Spinal cord (tissue), 10 donors: ENCODE data around the gene AUNIP. TPM values are rescaled to one million over a fixed set of nuclear protein-coding genes. Genes with fewer than 3 reads are reported as not detected.

Experiments
- DNase-seq, 6 donors: peaks; one replicate each; pipeline versions ENCODE4 v3.0.0 to v3.0.0-alpha.2; 2013 to 2015; ENCODE audit warnings: low spot score in 6 of 6, low read depth in 4 of 6
- H3K27ac ChIP-seq: one replicate; pipeline ENCODE4 v1.5.1; 2013; ENCODE audit warnings: low read depth, low read length, control low read depth
- H3K27me3 ChIP-seq: one replicate; pipeline ENCODE4 v1.6.1; 2013; ENCODE audit warnings: low read length; ENCODE audit not compliant: control insufficient read depth, insufficient read depth
- H3K36me3 ChIP-seq: one replicate; pipeline ENCODE4 v1.6.1; 2013; ENCODE audit warnings: low read length; ENCODE audit not compliant: control insufficient read depth, insufficient read depth
- H3K4me1 ChIP-seq: one replicate; pipeline ENCODE4 v1.6.1; 2013; ENCODE audit warnings: low read length; ENCODE audit not compliant: control insufficient read depth, insufficient read depth
- H3K4me3 ChIP-seq: one replicate; pipeline ENCODE4 v1.5.1; 2013; ENCODE audit warnings: low read depth, low read length, control low read depth
- H3K9me3 ChIP-seq: one replicate; pipeline ENCODE4 v1.6.1; 2013; ENCODE audit warnings: low read length; ENCODE audit not compliant: control insufficient read depth, insufficient read depth
- WGBS: methylation state at CpG from one replicate; pipeline ENCODE4 v1.1.5; 2013; ENCODE audit warnings: missing lambda C conversion rate; ENCODE audit not compliant: insufficient coverage; 5-methylcytosine and 5-hydroxymethylcytosine counted together
- polyA plus RNA-seq, 2 donors: library from polyadenylated mRNA; unstranded; fragments of 120-200 nt; gene quantifications; one replicate each; pipeline ENCODE4 v1.2.1, GENCODE V29; 2013; ENCODE audit not compliant: insufficient read length in 2 of 2
- total RNA-seq, 2 donors: library from RNA; depleted of rRNA in 1 of 2; stranded (reverse); fragments of 120-200 nt in 1 of 2; fragments of >200 nt in 1 of 2; gene quantifications; one replicate each; pipeline versions ENCODE4 v1.2.3 to v1.2.4, GENCODE V29; 2013 to 2014
- donor health status: healthy.

The AUNIP gene
- total and polyA plus RNA-seq, 4 donors = 1.8 to 3.9 (median 2.2) TPM

DNA sequence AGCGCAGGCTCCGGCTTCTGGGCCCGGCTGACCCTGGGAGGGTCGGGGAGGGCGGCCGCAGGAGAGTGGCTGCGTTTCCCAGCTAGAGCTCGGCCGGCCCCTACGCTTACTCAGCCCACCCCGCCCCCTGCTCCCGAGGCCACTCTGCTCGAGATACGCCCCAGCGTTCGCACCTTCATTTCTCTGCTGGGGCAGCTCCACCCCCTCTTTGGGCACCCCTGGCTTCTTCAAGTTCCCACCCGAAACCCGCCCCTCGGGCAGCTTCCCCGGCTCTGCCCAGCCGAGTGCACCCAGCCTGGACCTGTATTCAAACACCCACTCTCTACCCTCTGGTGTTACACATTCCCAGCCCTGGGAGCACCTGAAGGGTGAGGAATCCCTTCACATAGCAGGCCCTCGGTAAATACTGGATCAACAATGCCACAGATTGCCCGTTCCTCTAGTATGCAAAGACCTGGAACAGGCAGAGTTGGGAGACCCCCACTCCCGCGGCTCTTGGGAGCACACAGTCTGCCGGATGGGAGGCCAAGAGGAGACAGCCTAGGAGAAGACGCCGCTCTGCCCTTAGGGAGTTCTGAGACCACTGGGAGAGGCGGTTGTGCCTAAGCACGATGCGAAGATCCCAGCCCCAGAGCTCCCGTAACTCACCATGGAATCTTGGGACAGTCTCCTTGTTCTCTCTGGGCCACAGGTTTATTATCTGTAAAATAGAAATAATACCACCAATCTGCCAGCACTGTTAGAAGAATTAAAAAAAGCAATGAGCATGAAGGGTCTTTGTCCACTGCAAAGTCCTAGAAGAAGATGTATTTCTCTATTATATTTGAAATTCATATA is 16.8 kb upstream of the AUNIP start:
- H3K27ac ChIP-seq = peak overlapping the region; percentile 82
- WGBS = 9% methylated on average over 29 of the region's 32 CpGs

DNA sequence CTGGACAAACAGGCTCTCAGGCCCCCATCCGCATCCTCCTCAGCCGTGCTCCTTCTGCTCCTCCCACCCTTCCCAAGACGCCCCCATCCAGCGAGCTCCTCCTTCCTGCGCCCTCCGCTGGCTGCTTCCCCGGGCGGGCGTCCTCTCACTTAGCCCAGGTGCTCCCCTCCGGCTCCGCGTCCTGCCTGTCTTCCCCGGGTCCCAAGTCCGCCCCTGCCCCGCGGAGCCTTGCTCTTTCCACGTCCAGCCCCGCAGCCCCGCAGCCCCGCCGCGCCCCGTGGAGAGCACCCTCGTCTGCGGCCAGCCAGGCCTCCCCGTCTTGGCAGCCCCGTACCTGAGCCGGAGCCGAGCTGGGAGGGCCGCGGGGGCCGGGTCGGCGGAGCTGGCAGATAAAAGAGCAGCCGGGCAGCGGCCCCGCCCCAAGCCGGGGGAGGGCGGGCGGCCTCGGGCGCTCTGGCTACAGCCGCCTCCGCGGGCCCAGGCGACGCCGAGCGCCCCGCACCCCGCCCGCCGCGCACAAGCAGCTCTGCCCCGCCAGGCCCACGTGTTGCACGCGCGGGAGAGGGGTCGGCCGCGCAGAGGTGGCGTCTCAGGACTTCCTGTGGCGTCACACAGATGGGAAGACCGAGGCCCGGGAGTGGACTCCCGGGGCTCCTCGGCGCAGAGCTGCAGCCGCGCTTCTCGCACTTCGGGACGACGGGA is 16.0 kb upstream of the AUNIP start, which contains the start of gene PAQR7:
Gene PAQR7 (minus strand): TSS at position 555 of the 702 bp plus-strand sequence. CDS start 11,869 bp downstream, outside the sequence.
- H3K27me3 ChIP-seq = no peaks in the 10 kb centered on the region
- H3K4me1 ChIP-seq = peaks cover 44% of the 10 kb centered on the region
- H3K27ac ChIP-seq = peak within 1 kb of the TSS; percentile 82
- under 1% methylated on average over 75 of the region's 75 CpGs for WGBS
- no peaks in the 10 kb centered on the region for H3K9me3 ChIP-seq
- DNase-seq = peak; percentile 47 to 92 (median 62)
- H3K4me3 ChIP-seq = peak within 1 kb of the TSS; percentile 63
- peaks cover 11% of the 10 kb centered on the region for H3K36me3 ChIP-seq

More for the DNA sequence above, 16.8 kb upstream of the AUNIP start:
- H3K4me1 ChIP-seq = peaks cover 44% of the 10 kb centered on the region
- H3K9me3 ChIP-seq = no peaks in the 10 kb centered on the region
- no peak for DNase-seq
- peaks cover 15% of the 10 kb centered on the region for H3K36me3 ChIP-seq
- no peaks in the 10 kb centered on the region for H3K27me3 ChIP-seq
- H3K4me3 ChIP-seq = peak overlapping the region; percentile 63

DNA sequence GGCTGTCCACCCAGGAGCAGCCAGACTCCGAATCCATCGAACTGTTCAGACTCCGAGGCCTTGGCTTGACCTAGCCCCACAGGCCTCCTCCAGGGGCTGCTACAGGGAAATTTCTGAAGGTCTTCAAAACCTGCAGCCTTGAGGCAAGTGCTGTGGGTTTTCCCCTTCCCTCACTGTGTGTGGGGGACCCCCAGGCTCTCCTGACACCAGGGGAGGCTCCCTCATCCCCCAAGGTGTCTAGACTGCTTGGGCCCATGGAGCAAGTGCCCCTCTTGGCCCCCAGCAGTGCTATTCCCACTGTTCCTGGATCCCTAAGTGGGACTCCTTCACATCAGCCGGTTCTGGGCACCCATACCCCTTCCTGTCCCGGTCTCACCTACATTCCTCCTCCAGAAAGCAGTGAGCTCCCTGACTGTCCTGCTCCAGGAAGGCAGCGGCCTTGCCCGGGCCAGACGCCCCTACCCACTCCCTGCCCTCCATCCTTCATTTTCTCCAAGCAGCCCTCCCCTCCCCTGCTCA is 15.4 kb upstream of the AUNIP start:
- 30% methylated on average over 8 of the region's 8 CpGs for WGBS
- H3K27me3 ChIP-seq = no peaks in the 10 kb centered on the region
- no peak for DNase-seq
- peak overlapping the region; percentile 52 for H3K27ac ChIP-seq
- H3K9me3 ChIP-seq = no peaks in the 10 kb centered on the region
- H3K36me3 ChIP-seq = peaks cover 17% of the 10 kb centered on the region
- peaks cover 44% of the 10 kb centered on the region for H3K4me1 ChIP-seq
- H3K4me3 ChIP-seq = peak overlapping the region; percentile 59

DNA sequence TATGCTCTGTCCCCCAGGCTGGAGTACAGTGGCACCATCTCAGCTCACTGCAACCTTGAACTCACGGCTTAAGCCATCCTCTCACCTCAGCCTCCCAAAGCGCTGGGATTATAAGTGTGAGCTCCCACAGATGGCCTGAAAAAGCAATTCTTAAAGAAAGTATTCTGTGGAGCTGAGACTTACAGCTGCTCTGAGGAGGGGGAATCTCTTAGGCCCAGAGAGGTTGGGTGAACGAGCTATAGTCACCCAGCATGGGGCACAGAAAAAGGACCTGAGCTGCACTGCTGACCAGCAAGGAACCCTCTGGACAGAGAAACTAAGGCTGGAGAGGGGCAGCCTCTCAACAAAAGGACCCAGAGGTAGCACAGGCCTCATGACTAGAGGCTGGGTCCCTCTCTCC is 15.0 kb upstream of the AUNIP start:
- no peak for DNase-seq
- H3K27ac ChIP-seq = no peak overlapping the region
- H3K4me1 ChIP-seq = peaks cover 44% of the 10 kb centered on the region
- no peaks in the 10 kb centered on the region for H3K9me3 ChIP-seq
- H3K36me3 ChIP-seq = peaks cover 22% of the 10 kb centered on the region
- WGBS = 75% methylated on average over 1 of the region's 3 CpGs
- H3K27me3 ChIP-seq = no peaks in the 10 kb centered on the region
- H3K4me3 ChIP-seq = peak overlapping the region; percentile 59

DNA sequence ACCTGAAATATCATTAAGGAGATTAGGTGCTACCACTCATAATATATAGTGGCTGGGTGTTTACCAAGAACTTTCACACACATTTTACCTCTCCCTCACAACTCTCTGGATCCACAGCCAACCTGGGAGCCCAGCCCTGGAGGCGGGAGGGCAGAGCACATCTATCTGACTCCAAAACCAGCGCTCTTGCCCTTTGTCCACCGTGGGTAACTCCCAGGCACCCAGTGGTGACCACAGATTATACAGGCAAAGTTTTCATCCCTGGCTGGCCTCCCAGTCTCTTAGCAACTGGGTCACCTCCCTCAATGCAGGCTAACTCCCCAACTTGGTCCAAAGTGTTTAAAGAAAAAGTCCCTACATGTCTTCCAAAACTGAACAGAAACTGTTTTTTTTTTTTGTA is 13.9 kb upstream of the AUNIP start:
- Histone ChIP-seq H3K4me3 (no peak overlapping the region), H3K9me3 (no peaks in the 10 kb centered on the region), H3K4me1 (peaks cover 49% of the 10 kb centered on the region), H3K36me3 (peaks cover 30% of the 10 kb centered on the region), H3K27me3 (no peaks in the 10 kb centered on the region), H3K27ac (no peak overlapping the region)
- peak in 1 of 6 donors; percentile 56 for DNase-seq
- WGBS = 46% methylated on average over 3 of the region's 3 CpGs

DNA sequence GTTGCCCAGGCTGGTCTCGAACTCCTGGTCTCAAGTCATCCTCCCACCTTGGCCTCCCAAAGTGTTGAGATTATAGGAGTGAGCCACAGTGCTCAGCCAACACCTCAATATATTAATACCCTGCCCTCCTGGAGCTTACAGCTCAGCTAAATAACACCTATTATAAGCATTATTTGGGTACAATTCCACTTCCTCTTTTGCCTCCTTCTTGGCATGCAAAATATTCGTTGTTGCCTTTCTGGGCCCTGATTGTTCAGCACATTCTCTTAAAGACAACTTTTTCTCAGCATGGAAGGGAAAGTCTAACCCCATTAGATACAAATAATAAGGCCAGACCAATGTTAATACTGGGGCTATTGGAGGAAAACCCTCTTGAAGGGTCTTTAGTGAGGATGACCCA is 13.5 kb upstream of the AUNIP start:
- H3K9me3 ChIP-seq = no peaks in the 10 kb centered on the region
- no peak overlapping the region for H3K4me3 ChIP-seq
- H3K27ac ChIP-seq = no peak overlapping the region
- no CpG with 5 or more reads among the region's 2 CpGs for WGBS
- peaks cover 53% of the 10 kb centered on the region for H3K4me1 ChIP-seq
- H3K36me3 ChIP-seq = peaks cover 33% of the 10 kb centered on the region
- DNase-seq = no peak
- H3K27me3 ChIP-seq = no peaks in the 10 kb centered on the region

DNA sequence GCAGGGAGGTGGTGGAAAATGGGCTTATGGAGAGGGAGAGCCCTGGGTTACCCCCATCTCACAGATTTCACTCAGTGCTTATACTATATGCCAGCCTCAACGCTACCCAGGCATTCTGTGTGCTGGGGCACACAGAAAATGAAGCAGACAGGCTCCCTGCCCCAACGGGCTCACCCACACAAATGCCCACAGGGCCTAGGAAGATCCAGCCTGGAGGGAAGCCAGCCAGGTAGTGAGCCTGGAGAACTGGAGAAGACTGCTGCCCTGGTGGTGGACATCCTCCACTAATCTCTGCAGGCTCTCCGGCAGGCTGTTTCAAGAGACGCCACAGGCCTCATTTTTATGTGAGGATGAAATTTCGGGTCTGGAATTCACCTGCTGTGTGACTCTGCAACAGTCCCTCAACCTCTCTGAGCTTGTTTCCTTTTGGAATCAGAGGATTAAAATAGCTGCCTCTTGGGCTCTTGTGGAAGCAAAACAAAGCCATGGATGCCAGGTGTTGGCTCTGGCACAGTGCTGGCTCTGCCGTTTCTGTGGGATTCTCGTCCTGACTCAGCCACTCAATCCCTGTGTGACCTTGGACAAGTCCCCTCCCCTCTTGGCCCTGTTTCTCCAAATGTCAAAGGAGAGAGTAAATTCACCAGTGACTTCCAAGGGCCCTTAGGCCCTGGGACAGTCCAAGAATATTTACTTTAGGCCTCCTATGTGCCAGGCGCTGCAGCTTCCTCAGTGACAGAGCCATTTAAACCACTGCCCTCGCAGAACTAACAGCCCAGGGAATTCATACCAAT is 12.6 kb upstream of the AUNIP start:
- Histone ChIP-seq H3K27me3 (no peaks in the 10 kb centered on the region), H3K4me1 (peaks cover 54% of the 10 kb centered on the region), H3K36me3 (peaks cover 33% of the 10 kb centered on the region), H3K27ac (no peak overlapping the region), H3K4me3 (no peak overlapping the region), H3K9me3 (no peaks in the 10 kb centered on the region)
- DNase-seq = no peak
- WGBS = 90% methylated on average over 8 of the region's 9 CpGs

DNA sequence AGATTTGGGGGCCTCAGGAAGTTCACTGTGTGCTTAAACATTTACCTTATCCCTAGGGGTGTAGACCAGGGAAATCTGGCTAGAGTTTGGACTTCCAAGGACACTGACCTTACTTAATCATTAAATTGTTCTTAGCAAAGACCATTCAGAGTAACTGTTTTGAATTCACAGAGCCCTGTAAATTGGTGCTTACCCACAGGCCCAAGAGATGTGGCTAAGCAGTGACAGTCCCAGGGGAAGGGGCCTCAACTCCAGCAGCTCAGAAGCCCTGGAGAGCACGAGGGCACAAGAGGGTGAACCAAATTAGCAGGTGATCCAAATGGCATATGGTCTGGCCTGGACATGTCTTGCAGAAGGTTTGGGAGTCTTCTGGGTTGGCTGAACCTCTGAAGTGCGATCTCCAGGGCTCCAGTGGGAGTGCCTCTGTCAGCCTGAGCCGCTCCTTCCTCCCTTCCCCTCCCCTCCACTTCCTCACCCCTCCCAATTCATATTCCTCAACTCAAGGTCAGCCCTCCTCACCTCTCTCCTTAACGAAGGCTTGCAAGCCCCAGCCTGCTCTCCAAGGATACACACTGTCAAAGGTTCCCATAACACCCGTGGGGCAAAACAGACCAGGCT is 11.9 kb upstream of the AUNIP start:
- Histone ChIP-seq H3K27ac (no peak overlapping the region), H3K27me3 (no peaks in the 10 kb centered on the region), H3K4me1 (peaks cover 50% of the 10 kb centered on the region), H3K36me3 (peaks cover 33% of the 10 kb centered on the region), H3K9me3 (no peaks in the 10 kb centered on the region), H3K4me3 (no peak overlapping the region)
- WGBS = 56% methylated on average over 2 of the region's 5 CpGs
- DNase-seq = no peak

DNA sequence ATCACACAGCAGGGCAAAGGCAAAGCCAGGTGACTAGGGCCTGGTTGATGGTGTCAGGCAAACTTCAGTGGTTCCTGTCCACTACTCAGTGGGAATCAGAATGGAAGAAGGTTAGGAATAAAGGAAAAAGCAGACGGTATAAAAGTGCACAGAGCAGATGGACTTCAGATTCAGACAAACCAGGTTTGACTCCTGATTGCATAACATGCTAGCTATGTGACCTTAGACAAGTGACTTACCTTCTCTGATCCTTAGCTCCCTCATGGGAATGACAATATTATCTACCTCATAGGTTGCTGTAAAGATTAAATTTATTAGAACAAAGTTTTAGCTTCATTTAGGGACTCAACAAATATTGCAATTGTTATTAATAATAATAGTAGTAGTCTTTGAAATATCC is 11.4 kb upstream of the AUNIP start:
- DNase-seq = no peak
- WGBS = 100% methylated on average over 1 of the region's 1 CpG
- no peaks in the 10 kb centered on the region for H3K9me3 ChIP-seq

More for the DNA sequence above, 11.4 kb upstream of the AUNIP start:
- Histone ChIP-seq H3K4me1 (peaks cover 44% of the 10 kb centered on the region), H3K27me3 (no peaks in the 10 kb centered on the region), H3K27ac (no peak overlapping the region), H3K36me3 (peaks cover 33% of the 10 kb centered on the region), H3K4me3 (no peak overlapping the region)
